GM23338 (cell line): Measurements from ENCODE around the gene MARCOL. TPM values are rescaled to one million over a fixed set of nuclear protein-coding genes. Genes with fewer than 3 reads are reported as not detected.

Source experiments
- ATAC-seq: fragments of 200-7000 bp; cut with Tn5 transposase; 3 replicates; pipeline ENCODE4 v1.9.1; 2020
- DNase-seq: peaks from one replicate; pipeline ENCODE4 v3.0.0-alpha.2; 2015; ENCODE audit warnings: low spot score
- H2AFZ ChIP-seq: fragments of 200-600 bp; sonication (generic); 2 replicates; pipeline ENCODE4 v1.8.0; 2016; ENCODE audit warnings: antibody characterized with exemption, mild to moderate bottlenecking, moderate library complexity
- H3F3A ChIP-seq: fragments of 200-600 bp; sonication (generic); replicated peaks from 2 replicates; pipeline ENCODE4 v1.8.0; 2017; ENCODE audit warnings: antibody characterized with exemption, mixed run types, low read depth
- H3K27ac ChIP-seq: fragments of 200-600 bp; sonication (generic); 2 replicates; pipeline ENCODE4 v1.6.1; 2016; ENCODE audit warnings: low read depth
- H3K27me3 ChIP-seq: fragments of 200-600 bp; sonication (generic); 2 replicates; pipeline ENCODE4 v1.8.0; 2016; ENCODE audit warnings: mild to moderate bottlenecking, mixed run types, moderate library complexity; ENCODE audit not compliant: insufficient read depth
- H3K36me3 ChIP-seq: fragments of 200-600 bp; sonication (generic); 2 replicates; pipeline ENCODE4 v1.8.0; 2016; ENCODE audit warnings: mild to moderate bottlenecking; ENCODE audit not compliant: insufficient read depth
- H3K4me1 ChIP-seq: fragments of 200-600 bp; sonication (generic); 2 replicates; pipeline ENCODE4 v1.8.0; 2016; ENCODE audit warnings: mild to moderate bottlenecking, moderate library complexity; ENCODE audit not compliant: insufficient read depth
- H3K4me2 ChIP-seq: fragments of 200-600 bp; sonication (generic); 2 replicates; pipeline ENCODE4 v1.7.1; 2017; ENCODE audit warnings: mixed run types
- H3K4me3 ChIP-seq: fragments of 200-600 bp; sonication (generic); 2 replicates; pipeline ENCODE4 v1.6.1; 2016; ENCODE audit warnings: mixed run types
- H3K79me2 ChIP-seq: fragments of 200-600 bp; sonication (generic); replicated peaks from 2 replicates; pipeline ENCODE4 v1.8.0; 2017; ENCODE audit warnings: mild to moderate bottlenecking; ENCODE audit not compliant: insufficient read depth
- H3K9me2 ChIP-seq: fragments of 200-600 bp; sonication (generic); 2 replicates; pipeline ENCODE4 v1.8.0; 2017; ENCODE audit not compliant: insufficient read depth
- H4K20me1 ChIP-seq: fragments of 200-600 bp; sonication (generic); replicated peaks from 2 replicates; pipeline ENCODE4 v1.8.0; 2017; ENCODE audit warnings: mild to moderate bottlenecking; ENCODE audit not compliant: insufficient read depth
- H3K27ac Mint-ChIP-seq: 2 replicates; pipeline ENCODE4 v1.8.0; 2020; ENCODE audit warnings: inconsistent platforms, mild to moderate bottlenecking, moderate library complexity, mixed read lengths
- H3K27me3 Mint-ChIP-seq: 3 replicates; pipeline ENCODE4 v1.8.0; 2022; ENCODE audit warnings: low read depth, mild to moderate bottlenecking, moderate library complexity, mixed read lengths, inconsistent platforms; ENCODE audit not compliant: insufficient read depth, poor library complexity
- H3K36me3 Mint-ChIP-seq: 3 replicates; pipeline ENCODE4 v1.8.0; 2021; ENCODE audit warnings: low read depth, mild to moderate bottlenecking, inconsistent platforms, moderate library complexity, mixed read lengths
- H3K4me1 Mint-ChIP-seq: 3 replicates; pipeline ENCODE4 v1.8.0; 2020; ENCODE audit warnings: mild to moderate bottlenecking, inconsistent platforms, mixed read lengths
- H3K4me3 Mint-ChIP-seq: 3 replicates; pipeline ENCODE4 v1.8.0; 2021; ENCODE audit warnings: moderate library complexity, mild to moderate bottlenecking, inconsistent platforms, mixed read lengths
- H3K9me3 Mint-ChIP-seq: 3 replicates; pipeline ENCODE4 v1.8.0; 2020; ENCODE audit warnings: moderate library complexity, mild to moderate bottlenecking, inconsistent platforms, mixed read lengths
- CREB1 ChIP-seq: fragments of 250-450 bp; sonication (Bioruptor Pico); IDR thresholded peaks from 2 replicates; pipeline ENCODE4 v1.5.0; 2020; ENCODE audit warnings: low read depth, mild to moderate bottlenecking, moderate library complexity
- EZH2phosphoT487 ChIP-seq: fragments of 200-600 bp; sonication (generic); IDR thresholded peaks from one replicate; pipeline ENCODE4 v1.8.1; 2018; ENCODE audit warnings: antibody characterized with exemption; ENCODE audit not compliant: unreplicated experiment
- JUNB ChIP-seq: IDR thresholded peaks from one replicate; pipeline ENCODE4 v1.6.1; 2016; ENCODE audit warnings: antibody characterized with exemption; ENCODE audit not compliant: unreplicated experiment
- NANOG ChIP-seq: IDR thresholded peaks from 2 replicates; pipeline ENCODE4 v1.6.1; 2016; ENCODE audit warnings: antibody characterized with exemption, borderline replicate concordance
- POLR2AphosphoS5 ChIP-seq: IDR thresholded peaks from 2 replicates; pipeline ENCODE4 v1.6.1; 2016; ENCODE audit warnings: antibody characterized with exemption, low read depth
- REST ChIP-seq: IDR thresholded peaks from one replicate; pipeline ENCODE4 v1.6.1; 2018; ENCODE audit warnings: antibody characterized with exemption; ENCODE audit not compliant: unreplicated experiment
- STAT1 ChIP-seq: IDR thresholded peaks from one replicate; pipeline ENCODE4 v1.6.1; 2016; ENCODE audit warnings: antibody characterized with exemption; ENCODE audit not compliant: unreplicated experiment
- ZNF114 ChIP-seq: fragments of 250-450 bp; sonication (Bioruptor Pico); IDR thresholded peaks from 2 replicates; pipeline ENCODE4 v1.5.0; 2020; ENCODE audit warnings: mild to moderate bottlenecking, moderate library complexity
- ZNF331 ChIP-seq: fragments of 250-450 bp; sonication (Bioruptor Pico); IDR thresholded peaks from 2 replicates; pipeline ENCODE4 v1.5.0; 2020; ENCODE audit warnings: low read depth, mild to moderate bottlenecking, moderate library complexity
- polyA plus RNA-seq: library from polyadenylated mRNA; unstranded; fragments of >200 nt; fragmentation: Nextera tagmentation; extraction: Ambion mirVana; gene quantifications from 2 replicates; pipeline ENCODE4 v1.2.1, GENCODE V29; 2016
- total RNA-seq: library from RNA; depleted of rRNA; stranded (reverse); fragments of >200 nt; shearing (Covaris generic); gene quantifications from 2 replicates; pipeline ENCODE4 v1.2.3, GENCODE V29; 2014
- TF ChIP-seq, protein P1 (sequence below), 2 experiments: fragments of 200-600 bp in 1 of 2; sonication (generic) in 1 of 2; conservative IDR thresholded peaks; 2 replicates each; pipeline versions ENCODE4 v1.5.1 to v1.6.1; 2016 to 2017; ENCODE audit warnings: antibody characterized with exemption in 2 of 2, low read depth in 2 of 2, mild to moderate bottlenecking in 2 of 2, moderate library complexity in 1 of 2

MARCOL gene
- total and polyA plus RNA-seq, 2 experiments from 2014 or later = not detected

GRCh38 chr5:148224117-148224742 is 14.1 kb upstream of the MARCOL start (continued):
- TF ChIP-seq, protein P1, sequence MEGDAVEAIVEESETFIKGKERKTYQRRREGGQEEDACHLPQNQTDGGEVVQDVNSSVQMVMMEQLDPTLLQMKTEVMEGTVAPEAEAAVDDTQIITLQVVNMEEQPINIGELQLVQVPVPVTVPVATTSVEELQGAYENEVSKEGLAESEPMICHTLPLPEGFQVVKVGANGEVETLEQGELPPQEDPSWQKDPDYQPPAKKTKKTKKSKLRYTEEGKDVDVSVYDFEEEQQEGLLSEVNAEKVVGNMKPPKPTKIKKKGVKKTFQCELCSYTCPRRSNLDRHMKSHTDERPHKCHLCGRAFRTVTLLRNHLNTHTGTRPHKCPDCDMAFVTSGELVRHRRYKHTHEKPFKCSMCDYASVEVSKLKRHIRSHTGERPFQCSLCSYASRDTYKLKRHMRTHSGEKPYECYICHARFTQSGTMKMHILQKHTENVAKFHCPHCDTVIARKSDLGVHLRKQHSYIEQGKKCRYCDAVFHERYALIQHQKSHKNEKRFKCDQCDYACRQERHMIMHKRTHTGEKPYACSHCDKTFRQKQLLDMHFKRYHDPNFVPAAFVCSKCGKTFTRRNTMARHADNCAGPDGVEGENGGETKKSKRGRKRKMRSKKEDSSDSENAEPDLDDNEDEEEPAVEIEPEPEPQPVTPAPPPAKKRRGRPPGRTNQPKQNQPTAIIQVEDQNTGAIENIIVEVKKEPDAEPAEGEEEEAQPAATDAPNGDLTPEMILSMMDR (conservative IDR thresholded peaks at IDR 0.05; ENCODE audit: low read depth in 2 of 2) = no peak
- TF ChIP-seq ZNF331 (CRISPR knock-in tag) = no peak

DNA sequence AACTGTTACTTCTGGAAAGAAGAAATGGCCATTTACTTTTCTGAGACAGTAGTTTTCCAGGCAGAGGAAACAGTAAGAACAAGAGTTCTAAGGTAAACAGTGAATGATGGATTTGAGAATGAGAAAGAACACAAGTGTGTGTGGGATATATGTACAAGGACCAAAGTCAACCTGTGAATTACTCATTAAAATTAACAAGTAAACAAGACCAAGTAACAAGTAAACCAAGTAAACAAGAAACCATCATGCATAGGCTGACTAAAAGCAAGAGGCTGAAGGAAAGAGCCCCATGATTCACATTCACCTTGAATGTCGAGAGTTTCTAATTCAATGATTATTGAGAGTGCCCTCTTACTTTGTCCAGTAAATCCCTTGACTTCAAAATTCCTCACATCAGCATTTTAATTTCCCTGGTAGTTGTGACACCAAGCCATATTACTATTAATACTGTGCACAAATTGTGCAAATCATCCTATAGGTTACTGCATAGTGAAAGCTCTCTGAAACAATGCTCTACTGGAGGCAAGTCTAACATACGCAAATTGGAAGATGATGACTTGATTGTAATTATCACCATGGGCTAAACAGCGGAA is 9.8 kb upstream of the MARCOL start:
- H3K27ac Mint-ChIP-seq = no peak overlapping the region
- peaks cover 7% of the 10 kb centered on the region; the same call in 1 of the 2 replicates for H3K4me1 ChIP-seq
- H3K4me3 Mint-ChIP-seq = no peak overlapping the region
- H3K79me2 ChIP-seq = no peaks in the 10 kb centered on the region
- no peaks in the 10 kb centered on the region; the same call in 1 of the 2 replicates for H3K9me2 ChIP-seq
- H3K4me1 Mint-ChIP-seq = peaks cover 15% of the 10 kb centered on the region
- H3K27me3 ChIP-seq = no peaks in the 10 kb centered on the region
- H3K4me3 ChIP-seq = no peak overlapping the region
- H3K27me3 Mint-ChIP-seq = no peaks in the 10 kb centered on the region
- 0 out of 2 replicates have a peak overlapping the region, but pooled peaks have one; percentile 65 for H3K4me2 ChIP-seq
- ATAC-seq (no peak), DNase-seq (no peak)
- H2AFZ ChIP-seq = no peak overlapping the region
- no peaks in the 10 kb centered on the region for H3F3A ChIP-seq
- no peaks in the 10 kb centered on the region for H3K36me3 ChIP-seq
- H3K27ac ChIP-seq = no peak overlapping the region
- H3K36me3 Mint-ChIP-seq = peaks cover 7% of the 10 kb centered on the region; the same call in 2 of the 3 replicates
- H3K9me3 Mint-ChIP-seq = peaks cover 5% of the 10 kb centered on the region; the same call in 2 of the 3 replicates
- H4K20me1 ChIP-seq = no peaks in the 10 kb centered on the region
- no peak for TF ChIP-seq ZNF114
- TF ChIP-seq, protein P1 (conservative IDR thresholded peaks at IDR 0.05; ENCODE audit: low read depth in 2 of 2) = no peak
- TF ChIP-seq POLR2AphosphoS5 = no peak
- TF ChIP-seq NANOG = no peak
- no peak for TF ChIP-seq CREB1
- no peak for TF ChIP-seq EZH2phosphoT487
- TF ChIP-seq STAT1 = no peak
- TF ChIP-seq JUNB = no peak
- no peak for TF ChIP-seq REST
